GM18861 (cell line): ENCODE results near the gene VPS35L.
"Not testable (repeated sequence)": the region's sequence is repeated elsewhere in the genome, so short reads cannot be mapped to it uniquely, and the experiment has no call there.

Experiments
- ATAC-seq: cut with Tn5 transposase; IDR thresholded peaks from one replicate; pipeline ENCODE4 v1.9.1; 2021; ENCODE audit not compliant: unreplicated experiment

The VPS35L gene

GRCh38 chr16:19645557-19645981 is 90.1 kb downstream of the VPS35L start:
- ATAC-seq, result no peak

- no peak for ATAC-seq
Measured at GRCh38 chr16:19649980-19650379, 94.5 kb downstream of the VPS35L start.

GRCh38 chr16:19654147-19654546 is 98.6 kb downstream of the VPS35L start:
- ATAC-seq, result no peak

- ATAC-seq, result no peak
Measured at GRCh38 chr16:19655242-19655777, 99.8 kb downstream of the VPS35L start.

- no peak for ATAC-seq
Measured at GRCh38 chr16:19657831-19658230, 102.3 kb downstream of the VPS35L start.

GRCh38 chr16:19659554-19659953 is 104.1 kb downstream of the VPS35L start:
- no peak for ATAC-seq

GRCh38 chr16:19660432-19660831 is 104.9 kb downstream of the VPS35L start:
- ATAC-seq, result no peak

GRCh38 chr16:19662351-19662750 is 106.8 kb downstream of the VPS35L start:
- no peak for ATAC-seq

GRCh38 chr16:19664166-19664565 is 108.7 kb downstream of the VPS35L start:
- ATAC-seq, result no peak

- not testable (repeated sequence) for ATAC-seq
Measured at GRCh38 chr16:19665313-19665712, 109.8 kb downstream of the VPS35L start.

- ATAC-seq, result no peak
Measured at GRCh38 chr16:19666477-19666876, 111.0 kb downstream of the VPS35L start.

GRCh38 chr16:19672378-19672777 is 116.9 kb downstream of the VPS35L start:
- no peak for ATAC-seq

- ATAC-seq, result no peak
Measured at GRCh38 chr16:19674485-19674884, 119.0 kb downstream of the VPS35L start.

GRCh38 chr16:19677402-19677801 is 121.9 kb downstream of the VPS35L start:
- no peak for ATAC-seq

GRCh38 chr16:19678804-19679203 is 123.3 kb downstream of the VPS35L start:
- no peak for ATAC-seq

- not testable (repeated sequence) for ATAC-seq
Measured at GRCh38 chr16:19679281-19679680, 123.8 kb downstream of the VPS35L start.

GRCh38 chr16:19680881-19681340 is 125.4 kb downstream of the VPS35L start:
- no peak for ATAC-seq

- no peak for ATAC-seq
Measured at GRCh38 chr16:19681637-19682036, 126.1 kb downstream of the VPS35L start.

GRCh38 chr16:19683453-19684236 is 128.1 kb downstream of the VPS35L start:
- no peak for ATAC-seq

GRCh38 chr16:19685176-19685575 is 129.7 kb downstream of the VPS35L start:
- no peak for ATAC-seq

- no peak for ATAC-seq
Measured at GRCh38 chr16:19687279-19687678, 131.8 kb downstream of the VPS35L start.

GRCh38 chr16:19688396-19689024 is 133.0 kb downstream of the VPS35L start:
- no peak for ATAC-seq
